Stimulated activated CD4-positive, alpha-beta T cell treated with anti-CD3 and anti-CD28 coated beads, Interleukin-4, amount 100 ng/mL, for 48 hours (primary cell): ENCODE data around the gene ZNF407.

Experiments
- DNase-seq, 2 donors: peaks; one replicate each; pipeline ENCODE4 v3.0.0-alpha.2; 2020; ENCODE audit warnings: low read depth in 2 of 2

The ZNF407 gene

GRCh38 chr18:74876630-74877243 is 279.1 kb downstream of the ZNF407 start:
- DNase-seq = no peak

DNA sequence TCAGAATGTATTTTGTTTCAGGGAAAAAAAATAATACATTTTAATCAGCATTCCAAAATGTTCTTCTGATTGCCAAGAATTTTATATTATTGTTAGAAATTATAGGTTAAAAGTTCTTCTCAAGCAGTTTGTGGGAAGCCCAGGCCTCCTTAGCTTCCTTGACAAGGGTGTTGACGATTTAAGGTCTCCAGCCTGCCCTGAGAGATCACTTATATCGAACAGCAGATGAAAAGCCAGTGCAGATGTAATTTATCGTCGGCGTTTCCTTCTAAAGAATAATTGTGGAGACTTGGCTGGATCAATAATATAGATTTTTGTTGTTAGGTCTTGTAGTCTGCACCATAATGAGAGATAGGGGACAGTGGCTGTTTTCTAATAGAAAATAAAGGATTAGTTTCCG is 280.6 kb downstream of the ZNF407 start:
- DNase-seq = no peak

DNA sequence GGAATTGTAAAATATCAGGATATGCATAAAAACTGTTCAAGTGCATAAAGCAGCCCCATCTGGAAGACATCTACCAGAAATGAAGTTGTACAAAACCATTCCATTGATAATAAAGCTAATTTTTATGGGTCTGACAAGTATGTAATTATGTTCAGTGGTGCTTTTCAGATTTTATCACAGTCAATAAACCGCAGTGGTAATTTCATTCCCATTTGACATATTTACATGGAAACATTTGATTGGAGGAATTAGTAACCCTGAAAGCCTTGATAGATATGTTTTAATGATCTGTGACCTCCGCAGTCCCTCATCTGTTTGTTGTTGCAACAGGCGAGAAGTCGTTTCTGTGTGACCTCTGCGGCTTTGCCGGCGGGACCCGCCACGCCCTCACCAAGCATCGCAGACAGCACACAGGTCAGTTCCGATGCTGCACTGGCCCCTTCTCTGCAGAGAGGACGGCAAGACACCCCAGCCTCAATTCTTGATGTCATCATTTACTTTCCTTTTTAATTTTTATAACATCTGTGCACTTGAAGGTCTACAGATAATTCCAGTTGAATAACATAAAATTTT is 283.1 kb downstream of the ZNF407 start:
- DNase-seq = no peak

GRCh38 chr18:74892066-74892627 is 294.5 kb downstream of the ZNF407 start:
- no peak for DNase-seq

- DNase-seq = no peak
Observed at GRCh38 chr18:74895686-74896085, 298.0 kb downstream of the ZNF407 start.

DNA sequence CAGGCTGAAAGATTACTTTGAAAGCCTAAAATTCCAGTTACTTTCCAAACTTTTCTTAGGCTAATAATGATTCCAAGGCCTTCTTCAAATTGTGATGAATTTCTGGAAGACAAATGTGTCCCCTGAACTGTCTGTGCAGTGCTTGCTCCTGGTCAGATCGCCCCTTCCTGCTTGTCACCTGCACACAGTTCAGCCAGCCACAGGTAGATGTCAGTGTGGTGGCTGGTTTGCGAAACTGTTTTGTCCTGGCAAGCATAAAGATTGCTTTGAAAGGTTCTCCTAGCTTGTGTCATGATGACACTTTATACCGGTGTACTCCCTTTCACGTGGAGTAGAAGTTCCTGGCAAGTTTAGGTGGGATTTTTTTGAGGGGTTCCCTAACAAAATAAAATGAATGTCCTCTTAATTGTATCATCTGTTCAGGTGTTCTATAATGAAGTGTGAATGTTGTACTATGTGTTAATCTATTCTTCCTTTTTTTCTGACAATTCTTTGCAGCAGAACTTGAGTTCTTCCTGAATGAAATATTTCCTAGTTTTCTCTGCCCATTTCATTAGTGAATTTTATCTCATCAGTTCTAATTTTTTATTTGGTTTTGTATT is 298.8 kb downstream of the ZNF407 start:
- peak in 1 of 2 donors; percentile 2 for DNase-seq

DNA sequence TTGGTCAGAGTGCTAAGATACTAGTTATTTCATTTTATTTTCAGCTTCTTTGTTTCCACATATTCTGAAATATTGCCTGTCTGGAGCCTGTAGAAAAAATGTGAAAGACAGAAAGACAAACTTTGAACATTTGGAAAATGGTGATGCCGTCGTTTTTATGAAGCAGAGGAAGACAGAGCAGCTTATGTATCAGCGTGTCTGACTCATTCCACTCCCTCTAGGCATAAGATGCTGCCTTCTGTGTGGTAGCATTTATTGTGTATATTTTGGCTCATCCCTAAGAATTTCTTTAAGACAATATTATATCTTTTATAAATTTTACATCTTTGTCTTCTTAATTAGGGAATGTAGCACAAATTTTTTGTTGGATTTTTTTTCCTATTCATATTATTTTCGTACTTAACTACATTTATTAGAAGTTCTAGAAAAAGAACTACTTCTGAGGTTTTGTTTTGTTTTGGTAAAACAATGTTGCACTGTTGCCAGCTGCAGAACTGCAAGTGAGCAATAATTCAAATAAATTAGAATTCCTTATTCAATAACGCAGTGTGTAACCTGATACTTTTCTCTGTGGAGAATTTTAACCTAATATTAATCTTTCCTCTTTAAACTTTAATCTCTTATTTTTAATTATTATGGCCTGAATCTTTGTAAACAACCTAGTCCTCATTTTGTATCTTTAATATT is 300.4 kb downstream of the ZNF407 start:
- no peak for DNase-seq

DNA sequence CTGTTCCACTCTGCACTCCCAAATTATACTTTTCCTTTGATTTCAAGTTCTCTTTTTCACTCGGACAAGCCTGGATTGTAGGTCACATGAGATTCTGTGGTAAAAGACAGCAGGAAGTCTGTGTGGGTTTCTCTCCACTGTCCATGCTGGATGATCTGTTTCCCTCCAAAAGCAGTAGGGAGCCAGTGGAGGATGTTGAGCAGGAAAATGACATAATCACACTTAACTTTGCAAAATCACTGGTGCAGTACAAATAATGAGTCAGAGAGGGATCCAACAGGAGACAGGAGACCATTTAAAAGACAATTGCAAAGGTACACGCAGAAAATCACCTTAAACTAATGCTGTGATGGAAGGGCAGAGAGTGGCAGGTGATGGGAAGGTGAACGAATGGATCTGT is 301.3 kb downstream of the ZNF407 start:
- DNase-seq = no peak

GRCh38 chr18:74899554-74899953 is 301.9 kb downstream of the ZNF407 start:
- DNase-seq = peak in 1 of 2 donors; percentile 1

- DNase-seq = no peak
Observed at GRCh38 chr18:74901362-74902146, 303.9 kb downstream of the ZNF407 start.

GRCh38 chr18:74902147-74902455 is 304.4 kb downstream of the ZNF407 start:
- no peak for DNase-seq

DNA sequence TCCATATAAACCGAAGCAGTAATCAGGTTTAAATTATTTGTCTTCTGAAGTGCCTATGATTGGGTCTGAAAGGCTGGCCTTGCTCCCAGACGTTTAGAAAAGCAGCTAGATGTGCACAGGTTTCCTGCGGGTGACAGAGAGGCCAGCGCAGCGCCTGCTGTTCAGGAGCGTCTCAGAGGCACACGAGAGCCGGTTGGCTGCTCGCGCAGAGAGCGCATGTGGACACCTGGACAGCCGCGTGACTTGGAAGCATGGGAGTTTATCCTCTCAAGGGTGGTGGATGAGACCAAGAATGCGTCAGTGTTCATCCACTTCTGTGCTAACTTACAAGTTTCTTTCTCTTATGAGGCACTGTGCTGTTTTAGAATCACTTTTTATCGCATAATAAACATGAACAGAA is 307.6 kb downstream of the ZNF407 start:
- DNase-seq = no peak

DNA sequence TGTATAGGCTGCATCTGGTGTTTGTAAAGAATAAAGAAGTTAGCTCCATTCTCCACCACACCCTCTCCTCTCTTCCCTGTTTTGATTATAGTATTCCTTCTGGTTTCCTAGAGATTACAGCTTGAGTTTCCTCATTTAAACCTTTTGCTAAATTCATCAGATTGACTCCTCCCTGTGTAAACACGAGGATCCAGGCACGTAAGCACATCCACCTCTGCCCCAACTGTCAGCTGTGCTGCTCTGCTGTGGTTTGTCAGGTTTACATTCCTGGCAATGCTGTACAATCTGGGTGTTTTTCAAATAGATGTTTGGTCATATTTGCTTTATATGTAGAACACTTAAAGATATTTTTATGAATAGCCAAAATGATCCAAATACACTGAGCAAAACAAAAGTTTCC is 308.5 kb downstream of the ZNF407 start:
- DNase-seq = no peak

GRCh38 chr18:74914052-74914591 is 316.5 kb downstream of the ZNF407 start:
- DNase-seq = no peak

GRCh38 chr18:74914648-74915047 is 317.0 kb downstream of the ZNF407 start:
- DNase-seq = no peak

- no peak for DNase-seq
Observed at GRCh38 chr18:74916773-74917393, 319.2 kb downstream of the ZNF407 start.

DNA sequence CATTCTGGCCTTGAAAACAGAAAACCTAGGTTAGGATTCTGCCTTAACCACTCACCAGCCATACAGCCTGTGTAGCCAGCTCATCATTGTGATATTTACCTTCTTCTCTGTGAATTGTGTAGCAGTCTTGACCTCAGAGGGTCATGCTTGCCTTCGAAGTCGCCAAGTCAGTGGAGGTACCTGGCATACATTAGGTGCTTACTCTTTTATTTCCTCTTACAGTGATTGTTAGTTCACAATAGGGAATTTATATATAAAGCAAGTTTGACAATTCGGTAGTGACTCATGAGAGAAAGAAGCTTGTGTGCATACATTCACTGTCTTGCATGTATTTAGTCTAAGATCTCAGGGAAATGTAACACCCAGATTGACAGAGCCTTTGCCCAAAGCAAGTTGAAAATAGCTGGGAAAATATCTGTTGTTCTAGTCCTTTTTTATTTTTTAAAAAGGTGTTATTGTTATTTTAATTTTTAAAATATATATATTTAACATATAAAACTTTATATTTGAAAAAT is 320.7 kb downstream of the ZNF407 start:
- DNase-seq = no peak

DNA sequence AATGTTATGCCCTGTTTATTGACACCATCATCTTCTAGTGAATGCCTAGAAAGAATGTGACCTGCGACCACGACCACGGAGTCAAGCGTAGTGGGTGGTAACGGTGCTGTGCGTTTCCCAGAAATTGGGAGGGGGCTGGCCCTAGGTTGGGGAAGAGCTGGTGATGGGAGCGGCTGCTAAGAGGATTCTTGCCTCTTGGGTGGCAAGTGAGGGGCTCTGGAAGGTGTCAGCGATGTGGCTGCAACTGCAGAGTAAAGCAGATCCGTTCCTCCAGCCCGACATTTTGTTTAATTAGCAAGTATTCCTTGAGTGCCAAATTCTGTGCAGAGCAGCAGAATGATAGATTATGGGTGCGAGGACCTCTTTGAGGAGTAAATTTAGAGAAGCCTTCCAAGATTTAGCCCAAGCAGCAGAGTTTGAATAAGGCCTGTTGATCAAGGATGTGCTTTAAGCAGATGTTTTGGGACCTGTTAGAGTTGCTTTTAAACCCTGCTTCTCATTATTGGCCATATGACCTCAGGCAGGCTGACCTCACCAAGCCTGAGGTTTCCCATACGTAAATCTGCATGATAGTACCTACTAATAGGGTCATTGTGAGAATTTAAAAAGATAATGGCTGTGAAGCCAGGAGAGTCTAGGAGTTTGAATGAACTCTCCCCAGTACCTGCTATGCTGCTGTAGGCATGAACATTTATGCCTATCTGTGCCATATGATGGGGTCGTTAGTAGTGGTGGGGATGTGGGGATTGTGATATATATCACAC is 323.6 kb downstream of the ZNF407 start:
- no peak for DNase-seq

- DNase-seq = no peak
Observed at GRCh38 chr18:74926051-74926450, 328.4 kb downstream of the ZNF407 start.
